Activated CD8-positive, alpha-beta memory T cell treated with anti-CD3 and anti-CD28 coated beads for 1 hour (primary cell): ENCODE results near the gene WEE2.
"Not testable (repeated sequence)": the region's sequence is repeated elsewhere in the genome, so short reads cannot be mapped to it uniquely, and the experiment has no call there.

Experiments
- DNase-seq, 2 donors: peaks; one replicate each; pipeline ENCODE4 v3.0.0-alpha.2; 2020; ENCODE audit warnings: low read depth in 1 of 2; ENCODE audit errors: extremely low read depth in 1 of 2

The WEE2 gene

DNA sequence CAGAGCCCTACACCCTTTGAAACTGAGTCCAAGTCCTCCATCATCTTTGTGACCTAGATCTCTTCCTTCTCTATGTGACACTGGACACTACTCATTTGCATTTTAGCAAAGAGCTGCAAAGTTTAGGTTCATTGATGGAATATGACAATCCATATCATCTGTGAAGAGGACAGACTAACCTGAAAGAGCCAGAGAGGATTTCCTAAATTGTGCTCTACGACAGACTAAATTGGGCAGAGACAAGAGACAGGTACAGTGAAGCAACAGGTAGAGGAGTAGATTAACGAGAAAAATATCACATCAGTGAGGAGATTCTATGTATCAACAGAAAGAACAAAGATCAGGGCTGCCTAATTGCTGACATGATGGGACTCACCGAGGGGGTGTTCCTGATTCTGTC is 55.6 kb downstream of the WEE2 start, which contains the start of gene TAS2R3:
Gene TAS2R3, plus strand, starts transcription at position 301 of the 400 bp plus-strand sequence. Its CDS starts 62 bp downstream, at position 363.
- DNase-seq = no peak

DNA sequence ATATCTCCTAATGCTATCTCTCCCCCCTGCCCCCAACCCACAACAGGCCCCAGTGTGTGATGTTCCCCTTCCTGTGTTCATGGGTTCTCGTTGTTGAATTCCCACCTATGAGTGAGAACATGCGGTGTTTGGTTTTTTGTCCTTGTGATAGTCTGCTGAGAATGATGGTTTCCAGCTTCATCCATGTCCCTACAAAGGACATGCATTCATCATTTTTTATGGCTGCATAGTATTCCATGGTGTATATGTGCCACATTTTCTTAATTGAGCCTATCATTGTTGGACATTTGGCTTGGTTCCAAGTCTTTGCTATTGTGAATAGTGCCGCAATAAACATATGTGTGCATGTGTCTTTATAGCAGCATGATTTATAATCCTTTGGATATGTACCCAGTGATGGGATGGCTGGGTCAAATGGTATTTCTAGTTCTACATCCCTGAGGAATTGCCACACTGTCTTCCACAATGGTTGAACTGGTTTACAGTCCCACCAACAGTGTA is 62.0 kb downstream of the WEE2 start:
- not testable (repeated sequence) for DNase-seq

DNA sequence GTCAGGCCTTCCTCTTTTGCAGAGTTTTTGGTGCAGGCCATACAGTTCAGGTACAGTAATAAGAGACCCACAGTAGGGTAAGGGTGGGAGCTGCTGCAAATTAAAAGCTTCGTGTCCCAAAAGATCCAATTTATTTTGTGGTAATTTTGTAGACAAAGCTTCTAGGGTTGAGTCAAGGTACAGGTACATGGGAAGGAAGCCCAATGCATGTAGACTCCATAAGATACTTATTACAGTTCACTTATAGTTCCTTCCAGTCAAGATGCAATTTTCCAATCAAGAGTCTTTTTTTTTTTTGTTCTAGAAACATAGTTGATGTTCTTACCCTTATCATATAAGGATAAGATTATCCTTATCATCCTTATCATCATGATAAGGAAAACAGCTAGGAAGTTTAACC is 68.2 kb downstream of the WEE2 start, which contains the start of gene TAS2R4:
Gene TAS2R4, plus strand, starts transcription at position 301 of the 400 bp plus-strand sequence. CDS start 1,815 bp downstream, outside the sequence.
- no peak for DNase-seq
